Measurements from ENCODE around the gene PSMB7.
A peak's percentile ranks its signal among the peaks of the same experiment; 100 is the strongest.

PSMB7 gene

DNA sequence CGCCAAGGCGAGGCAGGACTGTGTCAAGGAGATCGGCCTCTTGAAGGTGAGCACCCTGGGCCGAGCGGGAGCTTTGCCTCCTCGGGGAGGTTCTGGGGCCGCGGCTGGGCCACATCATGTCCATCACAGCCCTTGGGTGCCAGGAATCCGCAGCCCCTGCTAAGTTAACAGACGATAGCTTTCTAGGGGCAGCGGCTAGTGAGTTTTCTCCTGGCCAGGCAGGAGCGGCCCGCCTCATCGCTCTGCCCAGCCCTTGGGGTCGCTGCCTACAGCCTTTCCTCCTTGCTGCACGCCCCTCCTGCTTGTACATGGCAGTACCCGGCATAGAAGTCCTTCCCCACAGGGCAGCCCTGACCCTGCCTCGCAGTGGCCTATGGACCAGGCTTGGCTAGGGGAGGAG is 101.3 kb downstream of the PSMB7 start:
- no peak for DNase-seq (ENCODE audit: low read depth)
- H3K4me3 ChIP-seq (ENCODE audit: control insufficient read depth, low read depth, low read length): no peak overlapping the region
- TF ChIP-seq, protein P1, sequence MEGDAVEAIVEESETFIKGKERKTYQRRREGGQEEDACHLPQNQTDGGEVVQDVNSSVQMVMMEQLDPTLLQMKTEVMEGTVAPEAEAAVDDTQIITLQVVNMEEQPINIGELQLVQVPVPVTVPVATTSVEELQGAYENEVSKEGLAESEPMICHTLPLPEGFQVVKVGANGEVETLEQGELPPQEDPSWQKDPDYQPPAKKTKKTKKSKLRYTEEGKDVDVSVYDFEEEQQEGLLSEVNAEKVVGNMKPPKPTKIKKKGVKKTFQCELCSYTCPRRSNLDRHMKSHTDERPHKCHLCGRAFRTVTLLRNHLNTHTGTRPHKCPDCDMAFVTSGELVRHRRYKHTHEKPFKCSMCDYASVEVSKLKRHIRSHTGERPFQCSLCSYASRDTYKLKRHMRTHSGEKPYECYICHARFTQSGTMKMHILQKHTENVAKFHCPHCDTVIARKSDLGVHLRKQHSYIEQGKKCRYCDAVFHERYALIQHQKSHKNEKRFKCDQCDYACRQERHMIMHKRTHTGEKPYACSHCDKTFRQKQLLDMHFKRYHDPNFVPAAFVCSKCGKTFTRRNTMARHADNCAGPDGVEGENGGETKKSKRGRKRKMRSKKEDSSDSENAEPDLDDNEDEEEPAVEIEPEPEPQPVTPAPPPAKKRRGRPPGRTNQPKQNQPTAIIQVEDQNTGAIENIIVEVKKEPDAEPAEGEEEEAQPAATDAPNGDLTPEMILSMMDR (conservative IDR thresholded peaks at IDR 0.05; ENCODE audit: control insufficient read depth, insufficient read depth, low read depth, low read length): no peak

DNA sequence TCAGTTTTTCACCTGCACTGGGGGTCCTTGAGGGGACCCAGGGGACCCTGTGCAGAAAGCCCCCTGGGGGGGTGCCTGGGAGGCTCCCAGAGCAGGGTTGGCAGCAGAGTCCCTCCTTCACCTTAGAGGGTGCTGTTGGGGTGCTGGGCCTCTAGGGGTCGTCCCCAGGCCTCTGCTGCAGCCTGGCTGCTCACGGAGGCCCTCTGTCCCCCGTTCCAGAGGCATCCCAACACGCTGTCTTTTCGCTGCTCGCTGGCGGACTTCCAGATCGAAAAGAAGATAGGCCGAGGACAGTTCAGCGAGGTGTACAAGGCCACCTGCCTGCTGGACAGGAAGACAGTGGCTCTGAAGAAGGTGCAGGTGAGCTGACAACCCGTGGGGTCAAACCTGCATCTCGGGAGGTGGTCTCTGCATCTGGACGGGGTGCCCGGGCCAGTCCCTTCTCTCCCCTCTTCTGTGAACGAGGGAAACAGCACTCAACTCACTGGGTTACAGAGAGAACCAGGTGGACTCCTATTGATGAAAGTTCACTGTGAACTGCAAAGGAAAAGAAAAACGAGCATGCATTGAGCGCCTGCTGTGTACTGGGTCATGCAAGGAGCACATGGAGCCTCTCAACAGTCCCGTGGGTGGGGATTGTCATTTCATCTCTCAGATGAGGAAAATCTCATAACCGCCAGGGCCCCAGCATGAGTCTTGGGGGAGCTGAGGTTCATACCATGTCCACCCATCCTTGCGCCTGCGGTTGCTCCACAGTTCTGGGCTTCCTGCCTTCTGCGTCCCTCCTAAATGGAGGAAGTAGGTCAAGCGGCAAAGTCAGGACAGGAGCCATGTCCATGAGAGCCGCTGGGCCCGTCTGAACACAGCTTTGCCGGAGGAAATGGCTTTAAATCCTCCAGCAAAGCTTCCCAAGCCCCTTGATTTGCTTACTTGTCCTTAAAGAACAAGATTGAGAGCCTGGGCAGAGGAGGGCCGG is 102.7 kb downstream of the PSMB7 start:
- TF ChIP-seq, protein P1 (conservative IDR thresholded peaks at IDR 0.05; ENCODE audit: control insufficient read depth, insufficient read depth, low read depth, low read length): no peak
- no peak overlapping the region for H3K4me3 ChIP-seq (ENCODE audit: control insufficient read depth, low read depth, low read length)
- no peak for DNase-seq (ENCODE audit: low read depth)

DNA sequence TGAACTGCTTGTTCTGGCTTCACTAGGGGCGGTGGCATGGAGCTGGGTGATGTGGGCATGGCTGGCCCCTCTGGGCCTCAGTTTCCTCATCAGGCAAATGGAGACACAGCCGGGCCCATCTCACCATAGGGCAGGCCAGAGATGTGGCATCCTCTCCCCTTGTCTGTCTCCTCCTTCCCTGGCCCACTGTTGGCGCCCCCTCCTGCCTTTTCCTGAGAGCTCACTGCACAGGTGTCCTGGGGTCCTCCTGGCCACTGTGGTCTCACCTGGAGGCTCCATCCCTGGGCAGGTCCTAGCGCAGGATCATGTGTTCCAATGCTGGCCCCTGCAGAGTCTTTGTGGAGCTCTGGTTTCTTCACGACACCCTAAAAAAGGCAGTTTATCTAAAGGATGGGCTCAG is 104.0 kb downstream of the PSMB7 start:
- TF ChIP-seq, protein P1 (conservative IDR thresholded peaks at IDR 0.05; ENCODE audit: control insufficient read depth, insufficient read depth, low read depth, low read length): no peak
- DNase-seq (ENCODE audit: low read depth): no peak
- no peak overlapping the region for H3K4me3 ChIP-seq (ENCODE audit: control insufficient read depth, low read depth, low read length)

DNA sequence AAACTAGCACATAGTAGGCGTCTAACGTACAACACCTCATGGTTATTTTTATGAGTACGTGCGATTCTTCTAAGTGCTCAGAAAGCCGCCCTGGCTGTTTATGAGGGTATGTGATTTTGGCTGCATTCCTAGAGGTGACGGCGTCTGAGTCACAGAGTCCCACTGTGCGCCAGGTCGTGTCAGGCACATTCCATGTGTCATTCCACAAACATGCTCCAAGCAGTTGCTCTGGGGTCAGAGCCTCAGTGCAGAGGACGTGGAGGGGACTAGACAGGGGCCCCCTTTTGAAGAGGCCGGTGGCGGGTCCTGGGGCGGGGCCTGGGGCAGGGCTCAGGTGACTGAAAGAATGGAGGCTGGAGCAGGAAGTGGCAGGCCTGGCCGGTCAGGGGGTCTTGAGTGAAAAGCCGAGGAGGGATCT is 105.6 kb downstream of the PSMB7 start:
- DNase-seq (ENCODE audit: low read depth): peak; percentile 97
- no peak overlapping the region for H3K4me3 ChIP-seq (ENCODE audit: control insufficient read depth, low read depth, low read length)
- TF ChIP-seq, protein P1 (conservative IDR thresholded peaks at IDR 0.05; ENCODE audit: control insufficient read depth, insufficient read depth, low read depth, low read length): no peak

DNA sequence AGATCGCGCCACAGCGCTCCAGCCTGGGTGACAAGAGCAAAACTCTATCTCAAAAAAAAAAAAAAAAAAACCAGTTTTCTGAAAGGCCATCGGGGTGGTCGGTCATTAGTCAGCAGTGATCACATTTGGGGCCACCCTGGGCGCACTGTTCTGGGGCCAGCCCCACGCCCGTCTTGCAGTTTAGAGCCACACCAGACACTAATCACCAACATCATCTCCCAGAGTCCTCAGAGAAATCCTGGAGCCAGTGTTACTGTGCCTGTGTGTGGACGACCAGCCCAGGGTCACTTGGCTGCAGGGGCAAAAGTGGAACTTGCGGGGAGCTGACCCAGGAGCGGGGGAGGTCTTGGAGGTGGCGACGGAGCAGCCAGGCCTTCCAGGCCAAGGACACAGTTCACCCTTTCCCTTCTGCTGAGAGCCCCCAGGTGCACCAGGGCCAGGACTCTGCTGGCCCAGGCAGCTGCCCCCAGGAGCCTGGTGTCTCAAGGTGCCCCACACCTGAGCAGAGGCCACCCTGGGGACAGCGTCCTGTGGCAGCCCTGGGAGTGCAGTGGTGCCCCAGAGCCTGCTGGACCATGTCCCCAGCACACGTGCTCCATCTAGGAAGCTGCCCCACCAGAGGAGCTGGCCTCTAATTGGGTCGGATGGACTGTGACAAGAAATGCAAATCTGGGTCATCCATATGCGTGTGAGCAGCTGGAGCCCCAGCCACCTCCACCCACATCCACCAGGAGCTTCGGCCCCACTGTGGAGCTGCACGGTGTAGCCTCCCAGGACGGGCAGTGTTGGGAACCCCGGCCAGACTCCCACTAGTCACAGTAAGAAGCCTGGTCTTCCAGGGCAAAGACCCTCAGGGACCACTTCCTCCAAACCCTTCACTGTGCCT is 106.4 kb downstream of the PSMB7 start:
- TF ChIP-seq, protein P1 (conservative IDR thresholded peaks at IDR 0.05; ENCODE audit: control insufficient read depth, insufficient read depth, low read depth, low read length): no peak
- H3K4me3 ChIP-seq (ENCODE audit: control insufficient read depth, low read depth, low read length): no peak overlapping the region
- DNase-seq (ENCODE audit: low read depth): no peak

GRCh38 chr9:124307379-124308030 is 107.7 kb downstream of the PSMB7 start:
- DNase-seq (ENCODE audit: low read depth): no peak
- TF ChIP-seq, protein P1 (conservative IDR thresholded peaks at IDR 0.05; ENCODE audit: control insufficient read depth, insufficient read depth, low read depth, low read length): no peak
- H3K4me3 ChIP-seq (ENCODE audit: control insufficient read depth, low read depth, low read length): no peak overlapping the region
